DOHH2 (cell line): ENCODE data around the gene MUC7.
"Not testable (repeated sequence)": the region's sequence is repeated elsewhere in the genome, so short reads cannot be mapped to it uniquely, and the experiment has no call there.

Source experiments
- H3F3A ChIP-seq: fragments of 200-600 bp; sonication (generic), shearing (Covaris generic); 2 replicates; pipeline ENCODE4 v1.6.0; 2016; ENCODE audit warnings: antibody characterized with exemption, mild to moderate bottlenecking; ENCODE audit not compliant: control insufficient read depth, insufficient read depth
- H3K27ac ChIP-seq: fragments of 200-600 bp; sonication (generic); 2 replicates; pipeline ENCODE4 v1.5.1; 2014; ENCODE audit warnings: low read depth, mild to moderate bottlenecking, low read length, moderate library complexity
- H3K27me3 ChIP-seq: fragments of 200-600 bp; sonication (generic); 2 replicates; pipeline ENCODE4 v1.6.1; 2014; ENCODE audit warnings: mild to moderate bottlenecking, low read length, mixed read lengths; ENCODE audit not compliant: control insufficient read depth
- H3K36me3 ChIP-seq: fragments of 200-600 bp; sonication (generic); 2 replicates; pipeline ENCODE4 v1.6.1; 2014; ENCODE audit warnings: mild to moderate bottlenecking, low read length, moderate library complexity, mixed read lengths; ENCODE audit not compliant: control insufficient read depth
- H3K4me1 ChIP-seq: fragments of 200-600 bp; sonication (generic); 2 replicates; pipeline ENCODE4 v1.6.1; 2014; ENCODE audit warnings: mild to moderate bottlenecking, low read length, mixed read lengths; ENCODE audit not compliant: control insufficient read depth
- H3K4me2 ChIP-seq: fragments of 200-600 bp; sonication (generic); 2 replicates; pipeline ENCODE4 v1.6.0; 2014; ENCODE audit warnings: mild to moderate bottlenecking, low read length, moderate library complexity
- H3K4me3 ChIP-seq: fragments of 200-600 bp; sonication (generic); 2 replicates; pipeline ENCODE4 v1.5.1; 2014; ENCODE audit warnings: mild to moderate bottlenecking, low read length, mixed read lengths
- H3K79me2 ChIP-seq: fragments of 200-600 bp; sonication (generic); 2 replicates; pipeline ENCODE4 v1.6.1; 2014; ENCODE audit warnings: mild to moderate bottlenecking, low read length, mixed read lengths; ENCODE audit not compliant: control insufficient read depth
- H3K9me2 ChIP-seq: fragments of 200-600 bp; sonication (generic); replicated peaks from 2 replicates; pipeline ENCODE4 v1.6.1; 2014; ENCODE audit warnings: mild to moderate bottlenecking, low read length, mixed read lengths; ENCODE audit not compliant: control insufficient read depth
- H3K9me3 ChIP-seq: fragments of 200-600 bp; sonication (generic); 2 replicates; pipeline ENCODE4 v1.6.1; 2014; ENCODE audit warnings: antibody characterized with exemption, low read length, mixed read lengths; ENCODE audit not compliant: control insufficient read depth, insufficient read depth
- H4K20me1 ChIP-seq: fragments of 200-600 bp; sonication (generic); 2 replicates; pipeline ENCODE4 v1.6.0; 2014; ENCODE audit warnings: low read depth, mild to moderate bottlenecking, antibody characterized with exemption, low read length, moderate library complexity; ENCODE audit not compliant: control insufficient read depth, insufficient read depth
- CTCF ChIP-seq: fragments of 200-600 bp; sonication (generic); IDR thresholded peaks from one replicate; pipeline ENCODE4 v1.5.1; 2014; ENCODE audit warnings: antibody characterized with exemption, mild to moderate bottlenecking, low read depth, low read length; ENCODE audit not compliant: poor library complexity, severe bottlenecking
- EZH2phosphoT487 ChIP-seq: fragments of 200-600 bp; sonication (generic); IDR thresholded peaks from 2 replicates; pipeline ENCODE4 v1.6.1; 2017; ENCODE audit warnings: borderline replicate concordance, mild to moderate bottlenecking, antibody characterized with exemption, low read length, moderate library complexity, mixed read lengths

Gene MUC7

GRCh38 chr4:70488748-70489147, 16.8 kb downstream of the MUC7 start:
- Histone ChIP-seq H3K9me2 (no peaks in the 10 kb centered on the region), H3K79me2 (no peaks in the 10 kb centered on the region), H3K4me1 (peaks cover 4% of the 10 kb centered on the region), H3K9me3 (no peaks in the 10 kb centered on the region), H3K4me2 (no peak overlapping the region), H3K27me3 (no peaks in the 10 kb centered on the region), H3K36me3 (no peaks in the 10 kb centered on the region), H4K20me1 (no peaks in the 10 kb centered on the region), H3K4me3 (no peak overlapping the region), H3F3A (no peaks in the 10 kb centered on the region), H3K27ac (no peak overlapping the region)
- TF ChIP-seq EZH2phosphoT487 (no peak), CTCF (no peak)

DNA sequence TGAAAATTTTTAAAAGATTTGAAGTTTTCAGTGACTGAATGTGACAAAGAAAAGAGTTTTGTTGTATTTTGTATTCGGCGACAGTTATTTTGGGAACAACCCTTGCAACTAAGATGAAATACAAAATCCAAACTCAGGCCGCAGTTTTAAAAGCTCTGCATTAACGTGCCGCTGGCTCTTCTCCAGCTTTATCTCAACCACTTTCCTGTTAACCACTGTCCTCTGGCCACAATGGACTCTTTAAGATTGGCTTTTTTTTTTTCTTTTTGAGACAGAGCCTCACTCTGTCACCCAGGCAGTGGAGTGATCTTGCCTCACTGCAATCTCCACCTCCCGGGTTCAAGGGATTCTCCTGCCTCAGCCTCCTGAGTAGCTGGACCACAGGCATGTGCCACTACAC, 24.2 kb downstream of the MUC7 start:
- no peaks in the 10 kb centered on the region for H3K36me3 ChIP-seq
- no peak overlapping the region for H3K4me2 ChIP-seq
- H3K9me2 ChIP-seq = no peaks in the 10 kb centered on the region
- H4K20me1 ChIP-seq = no peaks in the 10 kb centered on the region
- no peak overlapping the region for H3K4me3 ChIP-seq
- H3K79me2 ChIP-seq = no peaks in the 10 kb centered on the region
- no peaks in the 10 kb centered on the region for H3K27me3 ChIP-seq
- H3K27ac ChIP-seq = no peak overlapping the region
- H3K4me1 ChIP-seq = no peaks in the 10 kb centered on the region
- no peak for TF ChIP-seq CTCF
- no peak for TF ChIP-seq EZH2phosphoT487
- H3K9me3 ChIP-seq = no peaks in the 10 kb centered on the region
- no peaks in the 10 kb centered on the region for H3F3A ChIP-seq

GRCh38 chr4:70501838-70502237, 29.8 kb downstream of the MUC7 start:
- H3K4me2 ChIP-seq = not testable (repeated sequence)

DNA sequence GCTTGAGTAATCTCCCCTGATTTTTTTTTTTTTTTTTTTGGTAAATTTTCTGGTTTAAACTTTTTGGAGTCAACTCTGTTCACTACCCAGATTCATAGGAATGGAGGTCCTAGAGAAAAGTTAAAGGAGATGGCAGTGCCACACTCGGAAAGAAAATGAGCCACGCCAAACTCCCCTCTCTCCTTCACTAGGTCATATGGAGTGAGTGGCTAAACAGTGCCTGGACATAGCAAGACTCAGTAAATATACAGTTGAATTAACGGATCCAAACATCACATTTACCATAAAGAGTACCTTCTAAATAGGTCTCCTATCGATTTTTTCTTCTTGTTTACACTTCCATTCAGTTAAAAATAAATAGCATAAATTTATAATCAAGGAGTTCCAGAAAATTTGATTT, 32.7 kb downstream of the MUC7 start:
- no peak overlapping the region for H3K27ac ChIP-seq
- no peaks in the 10 kb centered on the region for H3K9me2 ChIP-seq
- no peaks in the 10 kb centered on the region for H3F3A ChIP-seq
- no peaks in the 10 kb centered on the region for H3K9me3 ChIP-seq
- no peak overlapping the region for H3K4me3 ChIP-seq
- no peaks in the 10 kb centered on the region for H3K79me2 ChIP-seq
- H3K4me1 ChIP-seq = peaks cover 12% of the 10 kb centered on the region
- TF ChIP-seq CTCF = no peak
- no peak for TF ChIP-seq EZH2phosphoT487
- H3K36me3 ChIP-seq = no peaks in the 10 kb centered on the region
- H3K4me2 ChIP-seq = no peak overlapping the region
- no peaks in the 10 kb centered on the region for H4K20me1 ChIP-seq
- H3K27me3 ChIP-seq = no peaks in the 10 kb centered on the region

More at GRCh38 chr4:70501838-70502237, 29.8 kb downstream of the MUC7 start:
- H3K27ac ChIP-seq, H3K4me3 ChIP-seq, H3K27me3 ChIP-seq, H4K20me1 ChIP-seq, H3K36me3 ChIP-seq, H3F3A ChIP-seq, H3K9me2 ChIP-seq, H3K79me2 ChIP-seq, H3K9me3 ChIP-seq: not testable (repeated sequence)
- H3K4me1 ChIP-seq = peaks cover 12% of the 10 kb centered on the region
